NCI-H1105 treated with DMSO at 0.1 percent for 48 hours (cell line): ENCODE results near the gene KIAA0930.

Experiments used
- DNase-seq: peaks from one replicate; lab custom pipeline; 2025; lab: John Stamatoyannopoulos, UW

The KIAA0930 gene

DNA sequence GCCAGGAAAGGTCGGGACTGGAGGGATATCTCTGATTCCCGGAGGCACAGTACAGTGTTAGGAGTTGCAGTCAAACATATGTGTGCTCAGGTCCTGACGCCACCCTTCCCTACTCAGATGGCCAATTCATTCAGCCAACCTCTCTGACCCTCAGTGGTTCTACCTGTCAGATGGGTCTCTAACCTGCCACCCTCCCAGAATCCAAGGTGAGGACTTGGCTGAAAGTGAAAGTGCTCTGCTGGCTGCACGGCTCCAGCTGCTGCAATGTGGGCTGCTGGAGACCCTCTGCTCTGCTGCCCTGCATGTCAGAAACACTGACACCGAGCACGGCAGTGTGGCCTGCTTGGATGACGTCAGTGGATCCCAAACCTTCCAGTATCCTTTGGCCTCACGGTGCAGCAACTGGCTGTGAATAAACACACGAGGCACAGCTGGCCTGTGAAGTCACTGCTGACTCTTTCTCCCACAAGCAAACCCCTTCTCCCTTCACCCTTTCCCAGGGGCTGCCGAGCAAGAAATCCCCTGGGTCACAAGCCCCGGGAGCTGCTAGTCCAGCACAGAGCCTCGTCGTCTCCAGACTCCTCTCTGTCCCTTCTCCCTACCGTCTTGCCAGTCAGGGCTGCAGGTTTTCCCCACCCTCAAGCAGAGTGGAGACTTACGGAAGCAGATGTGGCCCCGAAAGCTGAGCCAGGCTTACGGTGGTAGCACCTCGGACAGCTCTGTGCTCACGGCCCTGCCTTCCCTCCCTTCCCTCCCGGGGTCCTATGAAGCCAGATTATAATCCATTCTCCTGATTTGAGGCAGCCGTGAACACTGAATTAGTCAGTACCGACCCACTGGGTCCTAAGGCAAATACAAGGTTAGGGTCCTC, 24.3 kb downstream of the KIAA0930 start:
- DNase-seq, result no peak

DNA sequence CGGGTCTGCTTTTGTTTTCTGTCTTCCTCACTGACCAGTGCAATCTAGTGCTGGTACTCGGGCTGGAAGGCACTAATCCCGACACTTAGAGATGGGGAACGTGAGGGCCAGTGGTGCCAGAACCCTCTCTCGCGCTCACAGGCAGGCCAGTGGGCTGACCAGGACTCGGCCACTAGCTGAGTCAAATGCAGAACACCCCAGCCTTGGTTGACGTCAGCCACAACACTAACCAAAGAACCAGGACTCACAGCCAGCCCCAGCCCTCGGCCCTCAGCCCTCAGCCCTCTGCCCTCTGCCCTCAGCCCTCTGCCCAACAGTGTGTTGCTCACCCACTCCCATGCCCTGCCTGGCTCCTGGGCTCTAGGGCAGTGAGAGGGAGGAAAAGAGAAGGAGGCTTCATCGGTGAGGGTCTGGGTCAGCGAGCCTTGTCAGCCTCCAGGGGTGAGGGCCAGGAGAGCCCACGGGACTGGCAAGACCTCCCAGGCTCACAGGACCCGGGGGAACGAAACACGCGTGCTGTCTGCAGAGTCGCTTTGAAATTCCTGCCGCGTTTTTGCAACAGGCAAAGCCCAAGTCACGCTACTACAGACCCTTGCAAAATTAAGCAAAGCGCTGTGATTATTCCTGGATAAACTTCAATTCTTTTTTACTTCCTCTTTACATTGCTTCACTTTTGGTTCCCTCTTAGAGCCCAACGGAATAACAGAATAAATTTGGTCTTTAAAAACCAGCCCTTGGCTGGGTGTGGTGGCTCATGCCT, 27.5 kb downstream of the KIAA0930 start:
- DNase-seq, result no peak

DNA sequence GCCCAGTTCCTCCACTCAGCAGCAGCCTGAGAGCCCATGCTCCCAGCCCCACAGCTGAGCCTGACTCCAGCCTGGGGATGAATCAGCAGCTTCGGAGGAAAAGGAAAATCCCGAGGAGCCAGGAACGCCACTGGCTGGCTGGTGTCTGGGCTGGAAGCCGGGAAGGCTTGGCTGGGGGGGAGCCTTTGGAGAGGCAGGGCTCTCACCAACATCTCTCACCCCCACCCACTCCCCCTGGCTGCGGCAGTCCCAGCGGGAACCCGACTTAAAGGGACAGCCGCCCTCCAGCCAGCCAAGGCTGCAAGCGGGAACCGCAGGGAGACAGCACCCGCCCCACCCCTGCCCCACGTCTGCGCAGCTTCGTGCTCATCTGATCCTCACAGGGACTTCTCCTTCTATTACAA, 28.4 kb downstream of the KIAA0930 start:
- no peak for DNase-seq

DNA sequence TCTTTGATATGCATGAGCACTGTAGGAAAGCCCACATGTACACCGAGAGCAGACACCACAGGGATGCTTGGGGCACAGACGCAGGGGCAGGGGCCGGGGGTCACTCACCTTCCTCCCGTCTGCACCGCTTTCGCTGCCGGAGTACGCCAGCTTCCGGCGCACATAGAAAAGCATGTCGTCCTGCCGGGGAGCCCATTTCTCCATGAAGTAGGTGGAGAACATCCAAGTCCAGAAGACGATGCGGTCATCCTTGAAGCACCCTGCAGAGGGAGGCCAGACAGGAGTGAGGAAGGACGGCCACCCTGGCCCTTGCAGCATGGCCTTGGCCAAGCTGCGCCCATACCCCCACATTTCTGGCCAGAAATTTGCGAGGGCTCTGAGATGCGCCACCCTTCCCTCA, 28.8 kb downstream of the KIAA0930 start:
- DNase-seq, result no peak

DNA sequence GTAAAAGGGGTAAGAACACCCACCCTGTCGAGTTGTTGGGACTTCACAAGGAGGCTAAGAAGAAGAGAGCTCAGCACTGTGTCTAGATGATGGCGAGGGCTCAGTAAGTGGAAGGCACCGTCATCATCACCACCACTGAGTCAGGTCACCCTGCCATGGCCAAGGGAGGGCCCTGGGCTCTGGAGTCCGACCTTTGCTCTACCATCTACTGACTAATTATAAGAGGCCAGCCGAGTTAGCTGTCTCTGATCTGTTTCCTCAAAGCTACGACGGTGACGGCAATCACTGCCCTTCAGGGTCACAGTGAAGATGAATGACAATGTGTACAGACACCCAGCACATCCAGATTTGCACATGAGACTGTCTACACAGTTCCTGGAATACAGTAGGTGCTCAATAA, 29.3 kb downstream of the KIAA0930 start:
- no peak for DNase-seq

DNA sequence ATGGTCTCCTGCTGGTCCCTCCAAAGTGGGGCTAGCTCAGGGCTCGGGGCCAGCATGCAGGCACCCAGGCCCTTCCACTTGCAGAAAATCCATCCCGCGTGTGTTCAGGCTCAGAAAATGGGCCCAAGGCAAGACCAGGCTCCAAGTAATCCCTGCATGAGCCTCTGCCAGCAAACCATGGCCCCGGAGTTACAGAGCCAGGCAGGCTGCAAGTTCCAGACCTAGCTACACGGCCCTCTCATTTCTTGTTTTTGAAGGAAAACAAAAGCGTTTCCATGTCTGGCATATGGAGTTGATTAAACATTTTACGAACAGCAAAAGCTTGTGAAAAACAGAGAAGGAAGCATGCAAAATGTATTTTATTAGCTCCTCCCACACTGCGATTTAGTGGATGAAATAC, 29.7 kb downstream of the KIAA0930 start:
- no peak for DNase-seq

DNA sequence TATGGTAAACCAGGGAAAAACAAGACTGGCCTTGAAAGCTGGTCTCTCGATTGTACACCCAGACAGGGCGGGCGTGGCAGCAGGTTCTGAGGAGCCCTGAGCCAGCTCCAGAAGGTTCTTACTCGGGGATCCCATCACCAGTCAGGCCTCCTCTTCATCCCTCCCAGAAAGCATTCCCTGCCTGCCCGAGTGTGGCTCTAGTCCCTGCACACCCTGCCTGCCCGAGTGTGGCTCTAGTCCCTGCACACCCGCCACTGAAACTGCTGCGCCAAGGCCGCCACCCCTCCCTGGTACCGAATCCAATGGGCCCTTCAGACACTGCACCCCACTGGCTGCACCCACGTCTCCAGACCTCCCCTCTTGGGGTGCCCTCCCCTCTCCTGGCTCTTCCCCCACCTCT, 30.1 kb downstream of the KIAA0930 start:
- no peak for DNase-seq

DNA sequence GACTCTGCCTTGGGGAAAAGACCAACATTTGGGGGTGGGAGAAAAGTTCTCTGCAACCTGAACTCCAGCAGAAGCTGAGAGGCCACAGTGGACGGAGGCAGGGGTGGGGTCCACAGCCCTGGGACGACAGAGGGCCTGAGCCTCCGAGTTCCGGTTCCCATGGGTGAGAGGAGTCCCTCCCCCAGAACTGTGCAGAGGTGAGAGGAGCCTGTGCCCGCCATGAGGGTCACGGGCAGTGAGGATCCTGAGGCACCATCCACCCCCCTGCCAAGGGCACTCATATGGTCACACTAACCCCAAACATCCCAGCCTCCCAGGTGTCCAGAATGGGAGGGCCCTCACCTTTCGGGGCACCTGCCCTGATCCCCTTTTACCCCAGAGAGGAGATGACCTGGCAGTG, 30.5 kb downstream of the KIAA0930 start:
- no peak for DNase-seq

DNA sequence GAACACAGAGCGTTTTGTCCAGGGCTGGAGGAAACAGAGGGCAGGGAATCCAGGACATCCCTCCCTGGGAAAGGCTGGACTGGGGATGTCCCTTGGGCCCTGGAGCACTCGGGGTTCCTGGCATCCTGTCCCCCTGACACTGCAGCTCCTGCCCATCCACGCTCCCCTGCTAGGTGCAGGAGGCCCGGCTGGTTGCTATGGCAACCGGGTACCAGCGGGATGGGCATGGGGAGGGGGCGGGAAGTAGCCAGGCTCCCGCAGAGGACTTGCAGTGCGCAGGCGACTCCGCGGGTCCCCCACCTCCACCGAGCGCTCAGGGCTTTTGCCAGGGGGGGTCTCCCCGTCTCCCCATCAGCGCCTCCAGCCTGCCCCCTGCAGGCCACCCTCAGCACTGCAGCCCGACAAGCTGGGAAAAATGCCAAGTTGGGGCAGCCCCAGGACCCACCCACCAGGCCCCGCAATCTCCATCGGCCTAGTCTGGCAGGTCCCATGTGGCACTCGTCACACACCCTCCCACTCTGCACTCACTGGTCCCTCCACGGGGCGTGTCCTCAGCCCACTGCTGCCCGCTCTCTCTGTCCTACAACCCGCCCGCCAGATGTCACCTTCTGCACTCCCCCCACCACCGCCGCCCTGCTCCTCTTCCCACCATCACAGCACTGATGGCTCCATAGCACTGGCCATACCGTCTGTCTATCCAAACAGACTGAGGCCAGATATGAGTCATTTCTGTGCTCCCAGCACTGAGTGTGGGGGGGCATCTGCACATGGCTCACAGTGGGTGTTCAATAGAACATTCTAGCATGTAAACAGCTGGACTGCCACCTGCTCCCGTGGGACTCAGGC, 31.5 kb downstream of the KIAA0930 start:
- peak; percentile 18 for DNase-seq

DNA sequence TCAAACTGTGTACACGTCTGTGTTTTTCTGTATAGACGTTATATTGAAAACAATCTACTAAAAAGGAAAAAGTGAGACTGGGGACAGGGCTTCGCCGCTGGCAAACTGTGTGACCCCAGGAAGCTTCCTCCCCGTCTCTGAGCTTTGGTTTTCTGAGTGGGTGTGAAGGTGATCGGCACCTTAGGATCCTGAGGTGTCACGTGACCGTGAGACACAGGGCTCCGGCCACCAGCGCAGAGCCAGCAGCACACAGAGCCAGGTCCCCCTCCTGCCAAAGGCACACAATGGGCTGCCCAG, 32.0 kb downstream of the KIAA0930 start:
- DNase-seq, result no peak

DNA sequence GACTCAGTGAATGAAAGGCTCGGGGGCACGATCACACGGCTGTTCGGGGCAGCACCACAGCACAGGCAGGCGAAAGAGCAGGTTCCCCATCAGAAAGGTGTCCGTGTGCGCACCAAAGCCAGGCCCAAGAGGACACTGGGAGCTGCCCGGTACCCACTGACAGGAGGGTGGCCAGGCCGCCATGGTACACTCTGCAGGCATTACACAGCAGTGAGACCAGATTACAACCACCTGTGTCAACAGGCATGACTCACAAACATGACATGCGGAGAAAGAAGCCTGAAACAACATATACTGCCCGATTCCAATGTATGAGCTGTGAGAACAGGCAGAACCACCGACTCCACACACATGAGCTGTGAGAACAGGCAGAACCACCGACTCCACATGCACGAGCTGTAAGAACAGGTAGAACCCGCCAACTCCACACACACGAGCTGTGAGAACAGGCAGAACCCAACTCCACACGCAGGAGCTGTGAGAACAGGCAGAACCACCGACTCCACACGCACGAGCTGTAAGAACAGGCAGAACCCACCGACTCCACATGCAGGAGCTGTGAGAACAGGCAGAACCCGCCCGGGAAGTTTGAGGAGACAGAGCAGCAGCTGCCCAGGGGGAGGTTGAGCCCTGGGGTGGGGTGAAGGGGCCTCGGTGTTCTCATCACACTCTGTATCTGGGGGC, 32.6 kb downstream of the KIAA0930 start:
- DNase-seq, result no peak

DNA sequence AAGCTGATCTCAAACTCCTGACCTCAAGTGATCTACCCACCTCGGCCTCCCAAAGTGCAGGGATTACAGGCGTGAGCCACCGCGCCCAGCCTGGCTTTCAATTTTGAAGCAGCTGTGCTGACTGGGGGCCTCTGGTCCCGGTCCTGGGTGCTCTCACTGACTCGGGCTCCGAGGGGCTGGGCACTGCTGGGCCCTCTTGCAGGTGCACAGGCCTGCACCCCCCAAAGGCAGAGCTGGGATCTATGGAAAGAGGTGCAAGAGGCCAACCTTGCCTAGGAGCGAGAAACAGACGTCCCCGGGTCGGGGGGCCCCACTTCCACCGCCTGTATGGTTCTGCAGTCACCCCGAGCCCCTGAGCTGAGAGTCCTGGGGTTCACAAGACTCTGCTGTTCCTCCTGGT, 33.2 kb downstream of the KIAA0930 start:
- no peak for DNase-seq

DNA sequence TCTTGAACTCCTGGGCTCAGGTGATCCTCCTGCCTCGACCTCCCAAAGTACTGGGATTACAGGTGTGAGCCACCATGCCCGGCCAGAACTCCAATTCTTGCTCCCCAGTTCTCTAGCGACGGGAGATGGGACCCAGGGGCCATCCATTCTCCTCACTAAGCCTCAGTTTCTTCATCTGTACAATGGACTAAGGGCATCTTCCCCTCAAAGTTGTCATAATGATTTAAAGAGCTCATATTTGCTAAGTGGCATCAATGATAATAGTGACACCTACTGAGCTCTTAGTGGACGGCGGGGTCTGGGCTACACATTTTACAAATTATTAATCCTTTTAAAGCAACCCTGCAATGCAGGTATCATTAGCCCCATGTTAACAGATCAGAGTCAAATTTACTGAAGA, 34.5 kb downstream of the KIAA0930 start:
- no peak for DNase-seq

DNA sequence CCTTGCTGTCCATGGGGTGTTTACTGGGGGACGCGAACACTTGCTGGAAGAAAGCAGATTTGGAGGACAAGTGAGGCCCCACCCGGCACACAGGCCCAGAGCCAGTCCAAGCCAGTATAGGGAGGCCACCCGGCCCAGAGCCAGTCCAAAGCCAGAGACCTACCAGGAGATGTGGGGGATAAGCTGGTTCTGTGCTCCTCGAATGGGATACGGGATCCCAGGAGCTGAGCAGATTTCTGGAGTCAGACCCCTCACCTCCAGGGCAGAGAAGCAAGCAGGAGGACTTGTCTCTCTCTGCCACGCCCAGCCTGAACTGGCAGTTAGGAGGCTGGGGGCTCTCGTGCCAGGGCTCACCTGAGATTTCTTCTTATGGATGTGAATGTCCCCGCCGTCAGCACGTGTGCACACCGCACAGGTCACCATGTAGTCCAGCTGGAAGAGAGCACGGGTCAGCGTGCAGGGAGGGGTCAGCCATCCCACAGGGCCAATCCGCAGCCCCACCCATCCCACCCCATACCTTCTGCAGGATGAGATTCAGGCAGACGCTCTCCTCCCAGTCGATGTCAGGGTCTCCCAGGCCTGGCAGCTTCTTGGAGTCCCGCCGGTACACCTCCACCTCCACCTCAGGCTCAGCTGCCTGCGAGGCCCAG, 35.3 kb downstream of the KIAA0930 start:
- no peak for DNase-seq

DNA sequence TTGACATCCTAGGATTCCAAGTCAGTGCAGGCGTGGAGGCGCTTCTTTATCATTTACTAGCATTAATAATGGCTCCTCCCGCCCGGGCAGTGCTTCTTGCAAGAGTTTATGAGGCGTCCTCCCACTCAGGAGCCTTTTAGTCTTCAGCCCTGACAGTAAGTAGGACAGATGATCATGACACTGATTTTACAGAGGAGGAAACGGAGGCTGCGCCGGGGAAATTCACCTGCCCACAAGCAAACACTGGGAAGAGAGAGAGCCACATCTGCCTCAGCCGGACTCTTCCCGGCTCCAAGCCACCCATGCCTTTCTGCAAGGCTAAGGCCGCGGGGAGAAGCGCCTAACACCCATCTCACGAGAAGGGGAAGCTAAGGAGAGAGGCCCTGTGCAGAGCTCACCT, 35.9 kb downstream of the KIAA0930 start:
- no peak for DNase-seq

DNA sequence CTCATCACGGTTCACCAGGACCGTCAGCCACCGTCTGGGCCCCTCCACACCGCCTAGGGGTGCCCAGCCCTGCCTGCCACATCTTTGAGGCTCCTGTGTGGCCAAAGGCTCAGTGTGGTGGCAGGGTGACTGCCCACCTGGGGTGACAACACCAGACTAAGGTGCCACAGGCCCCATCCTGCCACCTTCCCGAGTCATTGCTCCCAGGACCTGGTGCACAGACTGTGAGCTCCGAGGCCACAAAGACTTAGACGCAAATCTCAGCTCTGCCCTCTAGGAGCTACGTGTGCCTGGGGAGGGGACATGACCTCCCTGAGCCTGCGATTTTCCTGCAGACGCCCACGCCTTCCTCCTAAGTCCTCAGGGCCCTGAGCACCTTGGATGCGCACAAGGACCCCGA, 36.5 kb downstream of the KIAA0930 start:
- no peak for DNase-seq

DNA sequence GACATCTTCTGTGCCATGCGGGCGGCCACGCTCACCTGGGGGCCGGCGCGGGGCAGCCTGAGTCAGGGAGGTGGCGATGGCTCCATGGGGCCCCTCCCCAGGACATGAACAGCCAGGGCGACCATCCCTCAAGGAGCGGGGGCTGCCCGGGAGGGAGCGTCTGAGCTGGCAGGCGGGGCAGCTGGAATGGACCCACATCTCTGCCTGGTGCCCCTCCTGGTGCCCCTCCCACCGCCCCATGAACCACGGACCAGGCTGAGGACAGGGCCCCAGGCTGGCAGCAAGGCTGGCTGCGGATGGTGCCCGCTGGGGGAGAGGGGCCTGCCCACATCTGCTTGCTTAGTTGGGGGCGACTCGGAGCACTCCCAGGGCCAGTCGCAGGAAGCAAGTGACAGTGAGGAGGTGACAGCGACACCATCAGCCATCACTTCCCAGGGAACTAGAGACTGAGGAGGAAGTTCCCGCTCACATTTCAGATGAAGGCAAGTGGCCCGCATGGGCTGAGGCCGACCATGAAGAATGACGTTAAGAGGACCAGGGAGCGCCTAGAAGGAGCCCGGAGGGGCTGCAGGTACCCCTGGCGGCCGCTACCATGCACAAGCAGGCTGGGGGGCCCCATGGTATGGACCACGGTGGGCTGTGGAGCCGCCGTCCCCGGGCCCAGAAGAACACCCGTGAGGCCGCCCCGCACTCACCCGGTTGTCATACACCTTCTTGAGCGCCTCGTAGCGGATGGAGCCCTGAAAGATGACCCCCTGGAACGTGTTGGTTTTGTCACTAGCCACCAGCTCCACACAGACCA, 37.3 kb downstream of the KIAA0930 start:
- no peak for DNase-seq

DNA sequence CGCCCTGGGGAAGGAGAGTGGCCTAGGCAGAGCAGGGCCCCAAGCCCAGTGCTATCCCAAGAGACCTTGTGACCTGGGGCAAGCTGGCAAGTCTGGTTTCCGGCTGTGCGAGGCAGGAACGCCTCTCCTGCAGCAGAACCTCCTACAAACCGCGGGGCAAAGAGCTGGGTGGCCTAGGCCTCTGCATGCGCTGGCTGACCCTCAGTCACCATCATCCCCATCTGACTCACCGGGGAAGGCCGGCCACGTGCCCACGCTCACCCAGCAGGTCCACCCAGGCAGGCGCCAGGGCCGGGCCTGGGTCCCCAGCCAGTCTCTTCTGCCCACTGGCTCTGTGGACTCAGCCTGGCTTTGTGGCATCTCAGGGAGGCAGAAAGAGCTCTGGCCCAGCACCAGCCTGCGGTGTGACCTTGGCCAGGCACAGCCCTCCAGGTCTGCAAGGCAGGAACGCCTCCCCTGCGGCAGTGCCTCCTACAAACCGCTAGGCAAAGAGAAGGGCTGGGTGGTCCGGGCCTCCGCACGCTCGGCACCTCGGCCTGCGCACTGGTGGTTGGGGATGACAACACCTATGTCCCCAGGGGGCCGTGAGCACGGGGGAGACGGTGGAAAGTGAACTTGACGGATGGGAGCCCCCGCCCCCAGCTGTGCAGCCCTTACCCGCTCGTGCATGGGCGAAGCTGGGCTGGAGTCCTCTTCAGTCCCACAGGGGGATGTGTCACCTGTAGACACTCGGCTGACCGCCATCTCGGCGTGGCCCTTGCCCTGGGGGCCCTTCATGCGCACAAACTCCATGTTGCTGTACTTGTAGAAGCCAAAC, 38.2 kb downstream of the KIAA0930 start:
- DNase-seq, result no peak

DNA sequence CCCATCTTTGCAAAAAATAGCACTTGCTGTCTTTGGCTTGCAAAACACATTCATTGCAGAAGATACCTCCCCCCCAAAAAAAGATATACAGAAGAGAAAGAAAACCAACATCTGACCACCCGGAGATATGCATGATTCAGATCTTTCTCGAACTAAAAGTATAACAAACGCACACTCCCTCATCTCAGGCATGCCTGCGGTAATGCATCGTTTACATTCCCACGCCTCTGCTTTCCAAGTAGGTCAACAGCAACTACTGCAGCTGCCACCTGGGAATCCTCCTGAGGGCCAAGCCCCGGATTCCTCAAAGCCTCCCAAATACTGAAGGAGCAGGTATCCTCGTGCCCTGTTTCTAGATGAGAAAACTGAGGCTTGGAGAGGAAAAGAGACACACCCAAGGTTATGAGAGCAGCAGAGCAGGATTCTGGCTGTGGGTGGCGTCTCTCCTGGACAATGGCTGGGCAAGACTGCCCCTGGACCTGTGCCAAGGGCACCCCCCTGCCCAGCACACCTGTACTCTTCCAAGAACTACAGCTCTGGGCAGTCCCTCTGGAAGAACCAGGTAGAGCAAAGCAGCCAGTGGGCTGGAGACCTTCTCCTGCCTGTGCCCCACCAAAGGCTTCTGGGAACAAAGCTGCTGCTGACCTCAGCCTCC, 38.9 kb downstream of the KIAA0930 start:
- no peak for DNase-seq
